ENCODE data around the gene P2RX4.
"Not testable (repeated sequence)": the region's sequence is repeated elsewhere in the genome, so short reads cannot be mapped to it uniquely, and the experiment has no call there.

Gene P2RX4

GRCh38 chr12:121188227-121188626, 21.7 kb upstream of the P2RX4 start:
- no peak for DNase-seq (ENCODE audit: low spot score)

GRCh38 chr12:121189131-121189530, 20.8 kb upstream of the P2RX4 start:
- no peak for DNase-seq (ENCODE audit: low spot score)

- no peak for DNase-seq (ENCODE audit: low spot score)
These were observed 20.2 kb upstream of the P2RX4 start for GRCh38 chr12:121189619-121190155.

GRCh38 chr12:121190523-121191031, 19.4 kb upstream of the P2RX4 start:
- no peak for DNase-seq (ENCODE audit: low spot score)

- no peak for DNase-seq (ENCODE audit: low spot score)
These were observed 18.8 kb upstream of the P2RX4 start for GRCh38 chr12:121191151-121191550.

GRCh38 chr12:121196902-121197301, 13.0 kb upstream of the P2RX4 start:
- no peak for DNase-seq (ENCODE audit: low spot score)

GRCh38 chr12:121198949-121199348, 11.0 kb upstream of the P2RX4 start:
- no peak for DNase-seq (ENCODE audit: low spot score)

GRCh38 chr12:121201140-121201539, 8.8 kb upstream of the P2RX4 start:
- not testable (repeated sequence) for DNase-seq (ENCODE audit: low spot score)

GRCh38 chr12:121202407-121203355, 7.2 kb upstream of the P2RX4 start:
- no peak for DNase-seq (ENCODE audit: low spot score)

- DNase-seq (ENCODE audit: low spot score), result no peak
These were observed 6.4 kb upstream of the P2RX4 start for GRCh38 chr12:121203482-121203881.

- DNase-seq (ENCODE audit: low spot score), result no peak
These were observed 4.4 kb upstream of the P2RX4 start for GRCh38 chr12:121205491-121205890.

GRCh38 chr12:121208571-121208970, 1.4 kb upstream of the P2RX4 start:
- DNase-seq (ENCODE audit: low spot score), result not testable (repeated sequence)

GRCh38 chr12:121209221-121209620, 708 bp upstream of the P2RX4 start:
- DNase-seq (ENCODE audit: low spot score), result no peak

- no peak for DNase-seq (ENCODE audit: low spot score)
These were observed 2.9 kb downstream of the P2RX4 start for GRCh38 chr12:121212875-121213274.

- no peak for DNase-seq (ENCODE audit: low spot score)
These were observed 4.3 kb downstream of the P2RX4 start for GRCh38 chr12:121214166-121214777.

GRCh38 chr12:121214855-121215745, 5.2 kb downstream of the P2RX4 start:
- no peak for DNase-seq (ENCODE audit: low spot score)

- no peak for DNase-seq (ENCODE audit: low spot score)
These were observed 6.2 kb downstream of the P2RX4 start for GRCh38 chr12:121216102-121216501.

- no peak for DNase-seq (ENCODE audit: low spot score)
These were observed 7.1 kb downstream of the P2RX4 start for GRCh38 chr12:121217063-121217462.

GRCh38 chr12:121217761-121218160, 7.8 kb downstream of the P2RX4 start:
- DNase-seq (ENCODE audit: low spot score), result peak; percentile 66

- DNase-seq (ENCODE audit: low spot score), result no peak
These were observed 8.8 kb downstream of the P2RX4 start for GRCh38 chr12:121218588-121219352.

GRCh38 chr12:121219353-121219986, 9.5 kb downstream of the P2RX4 start:
- DNase-seq (ENCODE audit: low spot score), result no peak

Data from HuH-7 (cell line).